ENCODE measurements around the gene IFFO2. TPM values are rescaled to one million over a fixed set of nuclear protein-coding genes. Genes with fewer than 3 reads are reported as not detected.

Gene IFFO2
- total and polyA plus RNA-seq, 7 experiments from 2014 or later = 1.1 to 57.1 (median 25.7) TPM

DNA sequence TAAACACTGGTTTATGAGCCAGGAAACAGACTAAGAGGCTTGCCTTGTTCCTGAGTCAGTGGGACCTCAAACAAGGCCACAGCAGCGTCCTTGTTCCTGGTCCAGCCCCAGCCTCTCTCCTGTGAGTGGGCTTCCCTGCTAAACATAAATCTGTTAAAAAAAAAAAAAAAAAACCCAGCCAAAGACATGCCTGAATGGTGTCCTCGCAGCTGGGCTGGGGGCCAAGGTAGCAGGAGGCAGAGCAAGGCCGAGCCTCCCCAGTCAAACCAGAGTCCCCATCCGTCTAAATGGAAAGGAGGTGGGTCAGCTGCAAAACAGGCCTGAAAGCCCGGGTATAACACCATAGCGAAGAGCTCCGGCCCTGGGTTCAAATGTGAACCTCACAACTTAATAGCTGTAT lies 18.1 kb upstream of the IFFO2 start:
- Histone ChIP-seq H3K4me3 (ENCODE audit: low read length) (no peak overlapping the region), H3K9me3 (ENCODE audit: control insufficient read depth in 2 of 3, low read length in 3 of 3) (no peaks in the 10 kb centered on the region), H3K4me1 (ENCODE audit: control insufficient read depth in 2 of 2, insufficient read depth in 2 of 2, low read length in 2 of 2) (peaks cover 0 to 5% of the 10 kb centered on the region in 2 donors), H3K36me3 (ENCODE audit: control insufficient read depth in 2 of 3, insufficient read depth in 3 of 3, low read length in 3 of 3) (no peaks in the 10 kb centered on the region), H3K27ac (ENCODE audit: low read depth, low read length) (no peak overlapping the region), H3K27me3 (ENCODE audit: control insufficient read depth in 2 of 2, insufficient read depth in 2 of 2, low read length in 2 of 2) (no peaks in the 10 kb centered on the region)
- DNase-seq (no peak), ATAC-seq (no peak)
- no peak overlapping the region for H3K27ac Mint-ChIP-seq
- no peak overlapping the region for H3K4me3 Mint-ChIP-seq
- peaks cover 0 to 9% (median 3%) of the 10 kb centered on the region in 7 donors for H3K4me1 Mint-ChIP-seq
- peaks cover 0 to 14% (median 0%) of the 10 kb centered on the region in 5 donors for H3K27me3 Mint-ChIP-seq
- ChIA-PET POLR2A (interaction anchor here (0.6 kb wide), 1 partner anchor 12 kb away, joined by 3 read pairs; no protein-coding TSS in a partner anchor), CTCF (interaction anchor here (0.8 to 2.9 kb wide), 6 partner anchors 18 to 113 kb away, joined by 3 to 15 read pairs (median 5); partner anchors contain the start of gene IFFO2)
- intact Hi-C loops (cut with micrococcal nuclease) = loop anchor here in 1 of 2 donors (5.0 kb wide), 1 partner anchor 98 kb away; no protein-coding TSS in a partner anchor
- peaks cover 0 to 4% (median 0%) of the 10 kb centered on the region in 11 donors for H3K9me3 Mint-ChIP-seq
- H3K36me3 Mint-ChIP-seq = no peaks in the 10 kb centered on the region

DNA sequence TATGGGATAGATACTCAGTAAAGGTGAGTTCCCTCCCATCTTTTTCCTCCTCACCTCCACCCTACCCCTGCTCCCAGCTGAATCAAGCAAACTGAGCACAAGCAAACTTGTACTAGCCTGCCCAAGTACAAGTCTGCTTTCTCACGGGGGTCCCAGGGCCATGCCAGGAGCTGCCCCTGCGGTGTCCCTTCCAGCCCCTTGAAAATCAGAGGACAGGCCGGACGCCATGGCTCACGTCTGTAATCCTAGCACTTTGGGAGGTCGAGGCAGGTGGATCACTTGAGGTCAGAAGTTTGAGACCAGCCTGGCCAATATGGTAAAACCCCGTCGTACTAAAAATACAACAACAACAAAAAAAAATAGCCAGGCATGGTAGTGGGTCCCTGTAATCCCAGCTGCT lies 17.5 kb upstream of the IFFO2 start:
- Histone ChIP-seq H3K36me3 (ENCODE audit: control insufficient read depth in 2 of 3, insufficient read depth in 3 of 3, low read length in 3 of 3) (no peaks in the 10 kb centered on the region), H3K27me3 (ENCODE audit: control insufficient read depth in 2 of 2, insufficient read depth in 2 of 2, low read length in 2 of 2) (no peaks in the 10 kb centered on the region), H3K4me1 (ENCODE audit: control insufficient read depth in 2 of 2, insufficient read depth in 2 of 2, low read length in 2 of 2) (peaks cover 0 to 5% of the 10 kb centered on the region in 2 donors), H3K9me3 (ENCODE audit: control insufficient read depth in 2 of 3, low read length in 3 of 3) (no peaks in the 10 kb centered on the region), H3K4me3 (ENCODE audit: low read length) (no peak overlapping the region), H3K27ac (ENCODE audit: low read depth, low read length) (no peak overlapping the region)
- no peak overlapping the region for H3K4me3 Mint-ChIP-seq
- H3K27me3 Mint-ChIP-seq = peaks cover 0 to 13% (median 0%) of the 10 kb centered on the region in 5 donors
- H3K9me3 Mint-ChIP-seq = peaks cover 0 to 2% (median 0%) of the 10 kb centered on the region in 11 donors
- no peaks in the 10 kb centered on the region for H3K36me3 Mint-ChIP-seq
- CTCF ChIA-PET = interaction anchor here (1.0 to 2.9 kb wide), 7 partner anchors 17 to 90 kb away, joined by 3 to 105 read pairs (median 6); partner anchors contain the start of genes ALDH4A1 and IFFO2
- ATAC-seq (no peak), DNase-seq (no peak)
- no peak overlapping the region for H3K27ac Mint-ChIP-seq
- intact Hi-C loops (cut with micrococcal nuclease) = loop anchor here in 1 of 2 donors (5.0 kb wide), 1 partner anchor 98 kb away; no protein-coding TSS in a partner anchor
- POLR2A ChIA-PET = interaction anchor here (1.3 kb wide), 1 partner anchor 68 kb away, joined by 3 read pairs; no protein-coding TSS in a partner anchor
- H3K4me1 Mint-ChIP-seq = peaks cover 0 to 9% (median 3%) of the 10 kb centered on the region in 7 donors

GRCh38 chr1:18973446-18973955 lies 17.0 kb upstream of the IFFO2 start:
- CTCF ChIA-PET = interaction anchor here (0.9 to 7.1 kb wide), 11 partner anchors 16 to 124 kb away, joined by 3 to 105 read pairs (median 7); partner anchors contain the start of genes ALDH4A1 and IFFO2
- no peak overlapping the region for H3K4me3 ChIP-seq (ENCODE audit: low read length)
- intact Hi-C loops (cut with micrococcal nuclease) = loop anchor here in 1 of 2 donors (5.0 kb wide), 1 partner anchor 99 kb away; no protein-coding TSS in a partner anchor
- POLR2A ChIA-PET = interaction anchor here (1.1 to 1.6 kb wide), 4 partner anchors 11 to 68 kb away, joined by 3 to 8 read pairs (median 4); no protein-coding TSS in a partner anchor
- Mint-ChIP-seq H3K27ac (peak overlapping the region in 1 of 9 donors; percentile 5), H3K4me3 (no peak overlapping the region), H3K9me3 (no peaks in the 10 kb centered on the region), H3K4me1 (peaks cover 0 to 9% (median 3%) of the 10 kb centered on the region in 7 donors), H3K36me3 (no peaks in the 10 kb centered on the region), H3K27me3 (peaks cover 0 to 16% (median 0%) of the 10 kb centered on the region in 5 donors)
- ATAC-seq (no peak), DNase-seq (no peak)
- H3K27ac ChIP-seq (ENCODE audit: low read depth, low read length) = no peak overlapping the region
- no peaks in the 10 kb centered on the region for H3K27me3 ChIP-seq (ENCODE audit: control insufficient read depth in 2 of 2, insufficient read depth in 2 of 2, low read length in 2 of 2)
- peaks cover 0 to 5% of the 10 kb centered on the region in 2 donors for H3K4me1 ChIP-seq (ENCODE audit: control insufficient read depth in 2 of 2, insufficient read depth in 2 of 2, low read length in 2 of 2)
- H3K9me3 ChIP-seq (ENCODE audit: control insufficient read depth in 2 of 3, low read length in 3 of 3) = no peaks in the 10 kb centered on the region
- no peaks in the 10 kb centered on the region for H3K36me3 ChIP-seq (ENCODE audit: control insufficient read depth in 2 of 3, insufficient read depth in 3 of 3, low read length in 3 of 3)

DNA sequence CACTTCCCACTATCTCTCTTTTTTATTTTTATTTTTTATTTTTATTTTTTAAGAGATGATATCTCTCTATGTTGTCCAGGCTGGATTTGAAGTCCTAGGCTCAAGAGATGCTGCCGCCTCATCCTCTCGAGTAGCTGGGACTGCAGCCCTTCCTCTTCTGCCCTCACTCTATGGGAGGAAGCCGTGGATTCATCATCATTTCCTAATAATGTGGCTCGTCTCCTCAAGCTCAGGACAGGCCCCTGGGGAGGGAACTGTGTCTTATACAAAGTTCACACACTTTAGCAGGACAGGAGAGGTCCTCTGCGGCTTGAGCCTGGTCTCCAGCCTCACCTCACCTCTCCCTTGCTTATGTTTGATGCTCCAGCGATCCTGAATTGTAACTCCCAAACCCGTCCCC lies 16.5 kb upstream of the IFFO2 start:
- no peaks in the 10 kb centered on the region for H3K27me3 ChIP-seq (ENCODE audit: control insufficient read depth in 2 of 2, insufficient read depth in 2 of 2, low read length in 2 of 2)
- intact Hi-C loops (cut with micrococcal nuclease) = loop anchor here (1.0 to 5.0 kb wide), 9 partner anchors 17 to 123 kb away; partner anchors contain the start of gene IFFO2 (in 1 of the 2)
- peaks cover 0 to 15% (median 0%) of the 10 kb centered on the region in 5 donors for H3K27me3 Mint-ChIP-seq
- H3K4me1 ChIP-seq (ENCODE audit: control insufficient read depth in 2 of 2, insufficient read depth in 2 of 2, low read length in 2 of 2) = peaks cover 0 to 5% of the 10 kb centered on the region in 2 donors
- DNase-seq (no peak), ATAC-seq (peak; percentile 71)
- no peak overlapping the region for H3K27ac ChIP-seq (ENCODE audit: low read depth, low read length)
- H3K36me3 Mint-ChIP-seq = no peaks in the 10 kb centered on the region
- ChIA-PET POLR2A (interaction anchor here (0.6 to 2.0 kb wide), 9 partner anchors 10 to 71 kb away, joined by 3 to 9 read pairs (median 5); partner anchors contain the start of gene ALDH4A1), CTCF (interaction anchor here (0.9 to 7.1 kb wide), 15 partner anchors 16 to 125 kb away, joined by 3 to 105 read pairs (median 6); partner anchors contain the start of genes ALDH4A1 and IFFO2)
- H3K4me1 Mint-ChIP-seq = peaks cover 0 to 9% (median 3%) of the 10 kb centered on the region in 7 donors
- H3K27ac Mint-ChIP-seq = peak overlapping the region in 1 of 9 donors; percentile 5
- no peak overlapping the region for H3K4me3 ChIP-seq (ENCODE audit: low read length)
- H3K36me3 ChIP-seq (ENCODE audit: control insufficient read depth in 2 of 3, insufficient read depth in 3 of 3, low read length in 3 of 3) = no peaks in the 10 kb centered on the region
- no peak overlapping the region for H3K4me3 Mint-ChIP-seq
- H3K9me3 Mint-ChIP-seq = no peaks in the 10 kb centered on the region
- H3K9me3 ChIP-seq (ENCODE audit: control insufficient read depth in 2 of 3, low read length in 3 of 3) = no peaks in the 10 kb centered on the region

DNA sequence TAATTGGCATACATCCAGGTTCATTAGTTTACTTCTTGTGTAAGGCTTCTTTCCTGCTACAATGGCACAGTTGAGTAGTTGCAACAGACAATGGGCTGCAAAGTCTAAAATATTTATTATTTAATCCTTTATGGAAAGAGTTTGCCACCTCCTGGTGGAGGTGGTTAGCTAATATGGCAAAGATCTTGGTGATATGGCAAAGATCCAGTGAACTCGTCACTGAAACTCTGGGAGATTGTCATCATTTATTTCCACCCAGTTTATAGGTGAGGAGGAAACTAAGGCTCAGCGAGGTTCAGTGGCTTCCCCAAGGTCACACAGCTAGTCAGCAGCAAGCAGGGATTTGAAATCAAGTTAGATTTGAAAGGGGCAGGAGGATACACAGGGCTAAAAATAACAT lies 16.1 kb upstream of the IFFO2 start:
- no peak overlapping the region for H3K27ac ChIP-seq (ENCODE audit: low read depth, low read length)
- POLR2A ChIA-PET = interaction anchor here (0.6 to 2.0 kb wide), 12 partner anchors 10 to 672 kb away, joined by 3 to 9 read pairs (median 4); partner anchors contain the start of gene ALDH4A1
- DNase-seq = peak in 5 of 9 donors; percentile 25 to 63 (median 49)
- H3K9me3 ChIP-seq (ENCODE audit: control insufficient read depth in 2 of 3, low read length in 3 of 3) = no peaks in the 10 kb centered on the region
- no peak overlapping the region for H3K4me3 ChIP-seq (ENCODE audit: low read length)
- no peaks in the 10 kb centered on the region for H3K36me3 ChIP-seq (ENCODE audit: control insufficient read depth in 2 of 3, insufficient read depth in 3 of 3, low read length in 3 of 3)
- Mint-ChIP-seq H3K27me3 (peaks cover 0 to 16% (median 0%) of the 10 kb centered on the region in 5 donors), H3K4me3 (peak overlapping the region in 1 of 10 donors; percentile 49), H3K27ac (peak overlapping the region in 1 of 9 donors; percentile 84), H3K4me1 (peaks cover 0 to 9% (median 3%) of the 10 kb centered on the region in 7 donors), H3K9me3 (no peaks in the 10 kb centered on the region), H3K36me3 (no peaks in the 10 kb centered on the region)
- H3K4me1 ChIP-seq (ENCODE audit: control insufficient read depth in 2 of 2, insufficient read depth in 2 of 2, low read length in 2 of 2) = peaks cover 0 to 5% of the 10 kb centered on the region in 2 donors
- peak; percentile 59 for ATAC-seq
- H3K27me3 ChIP-seq (ENCODE audit: control insufficient read depth in 2 of 2, insufficient read depth in 2 of 2, low read length in 2 of 2) = no peaks in the 10 kb centered on the region
- intact Hi-C loops (cut with micrococcal nuclease) = loop anchor here (1.0 to 5.0 kb wide), 9 partner anchors 16 to 124 kb away; partner anchors contain the start of gene IFFO2 (in 1 of the 2)
- CTCF ChIA-PET = interaction anchor here (0.7 to 7.1 kb wide), 16 partner anchors 15 to 125 kb away, joined by 3 to 105 read pairs (median 6); partner anchors contain the start of genes ALDH4A1 and IFFO2

DNA sequence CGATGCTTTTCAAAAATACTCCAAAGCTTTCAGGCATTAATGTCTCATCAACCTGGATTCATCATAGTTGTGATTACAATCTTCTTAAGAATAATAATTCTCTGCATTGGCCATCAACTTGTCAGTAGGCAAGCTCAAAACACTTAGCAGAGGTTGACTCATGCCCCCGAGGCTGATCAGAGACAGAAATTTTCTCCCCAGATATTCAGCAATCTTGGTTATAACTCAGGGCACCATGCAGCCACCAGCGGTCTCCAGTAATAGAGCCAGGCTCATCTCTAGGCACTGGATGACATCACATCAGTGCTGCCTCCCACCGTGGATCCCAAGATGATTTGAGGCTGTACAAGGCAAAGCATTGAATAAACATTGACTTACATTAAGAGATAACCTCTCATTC lies 14.3 kb upstream of the IFFO2 start:
- CTCF ChIA-PET = interaction anchor here (0.8 to 7.1 kb wide), 5 partner anchors 9 to 68 kb away, joined by 3 to 65 read pairs (median 4); partner anchors contain the start of gene IFFO2
- DNase-seq (no peak), ATAC-seq (no peak)
- Mint-ChIP-seq H3K9me3 (no peaks in the 10 kb centered on the region), H3K27me3 (peaks cover 0 to 22% (median 0%) of the 10 kb centered on the region in 5 donors), H3K27ac (no peak overlapping the region), H3K4me3 (no peak overlapping the region), H3K4me1 (peaks cover 0 to 9% (median 3%) of the 10 kb centered on the region in 7 donors), H3K36me3 (no peaks in the 10 kb centered on the region)
- H3K27me3 ChIP-seq (ENCODE audit: control insufficient read depth in 2 of 2, insufficient read depth in 2 of 2, low read length in 2 of 2) = no peaks in the 10 kb centered on the region
- intact Hi-C loops (cut with micrococcal nuclease) = loop anchor here in 1 of 2 donors (5.0 kb wide), 1 partner anchor 102 kb away; no protein-coding TSS in a partner anchor
- POLR2A ChIA-PET = interaction anchor here (1.1 to 1.4 kb wide), 3 partner anchors 19 to 47 kb away, joined by 3 to 4 read pairs (median 3); no protein-coding TSS in a partner anchor
- H3K4me1 ChIP-seq (ENCODE audit: control insufficient read depth in 2 of 2, insufficient read depth in 2 of 2, low read length in 2 of 2) = peaks cover 0 to 5% of the 10 kb centered on the region in 2 donors
- H3K36me3 ChIP-seq (ENCODE audit: control insufficient read depth in 2 of 3, insufficient read depth in 3 of 3, low read length in 3 of 3) = no peaks in the 10 kb centered on the region
- no peak overlapping the region for H3K27ac ChIP-seq (ENCODE audit: low read depth, low read length)
- no peaks in the 10 kb centered on the region for H3K9me3 ChIP-seq (ENCODE audit: control insufficient read depth in 2 of 3, low read length in 3 of 3)
- H3K4me3 ChIP-seq (ENCODE audit: low read length) = no peak overlapping the region

Measured in naive thymus-derived CD4-positive, alpha-beta T cell (primary cell).